Fibroblast of the aortic adventitia (primary cell): Measurements from ENCODE around the gene ZBTB32. TPM values are rescaled to one million over a fixed set of nuclear protein-coding genes. Genes with fewer than 3 reads are reported as not detected.

Experiments used
- DNase-seq: peaks from one replicate; pipeline ENCODE4 v3.0.0-alpha.2; 2010; ENCODE audit warnings: low read depth
- H3K4me3 ChIP-seq: 2 replicates; pipeline ENCODE4 v1.5.1; 2011; ENCODE audit warnings: low read depth, mild to moderate bottlenecking, control low read depth, low read length, moderate library complexity
- total RNA-seq: library from RNA; depleted of rRNA; stranded (reverse); fragments of >200 nt; gene quantifications from 2 replicates; pipeline ENCODE4 v1.2.3, GENCODE V29; 2012; ENCODE audit warnings: low replicate concordance
- TF ChIP-seq, protein P1 (sequence below): IDR thresholded peaks from 2 replicates; pipeline ENCODE4 v1.5.1; 2011; ENCODE audit warnings: mild to moderate bottlenecking, low read length, control low read depth, inconsistent platforms; ENCODE audit not compliant: insufficient read depth

The ZBTB32 gene
- total RNA-seq, 1 donor, result not detected

DNA sequence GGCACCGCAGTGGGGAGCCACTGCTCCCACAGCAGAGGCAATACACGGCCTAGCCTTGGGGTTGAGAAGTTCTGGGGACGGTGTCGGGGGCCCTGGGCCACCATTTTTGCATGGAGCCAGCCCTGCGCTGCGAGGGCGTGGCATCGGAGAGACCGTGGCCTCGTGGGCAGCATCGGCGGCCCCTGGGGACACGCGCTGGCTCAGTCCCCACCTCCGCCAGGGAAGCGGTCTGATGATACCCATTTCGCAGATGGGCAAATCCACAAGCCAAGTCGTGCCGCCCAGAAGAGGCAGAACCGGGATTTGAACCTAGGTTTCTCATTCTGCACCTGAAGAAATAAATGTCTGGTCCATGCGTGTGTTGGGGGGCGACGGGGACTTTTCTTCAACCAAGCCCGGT, 39.2 kb upstream of the ZBTB32 start:
- no peak for DNase-seq
- no peak overlapping the region for H3K4me3 ChIP-seq
- TF ChIP-seq, protein P1, sequence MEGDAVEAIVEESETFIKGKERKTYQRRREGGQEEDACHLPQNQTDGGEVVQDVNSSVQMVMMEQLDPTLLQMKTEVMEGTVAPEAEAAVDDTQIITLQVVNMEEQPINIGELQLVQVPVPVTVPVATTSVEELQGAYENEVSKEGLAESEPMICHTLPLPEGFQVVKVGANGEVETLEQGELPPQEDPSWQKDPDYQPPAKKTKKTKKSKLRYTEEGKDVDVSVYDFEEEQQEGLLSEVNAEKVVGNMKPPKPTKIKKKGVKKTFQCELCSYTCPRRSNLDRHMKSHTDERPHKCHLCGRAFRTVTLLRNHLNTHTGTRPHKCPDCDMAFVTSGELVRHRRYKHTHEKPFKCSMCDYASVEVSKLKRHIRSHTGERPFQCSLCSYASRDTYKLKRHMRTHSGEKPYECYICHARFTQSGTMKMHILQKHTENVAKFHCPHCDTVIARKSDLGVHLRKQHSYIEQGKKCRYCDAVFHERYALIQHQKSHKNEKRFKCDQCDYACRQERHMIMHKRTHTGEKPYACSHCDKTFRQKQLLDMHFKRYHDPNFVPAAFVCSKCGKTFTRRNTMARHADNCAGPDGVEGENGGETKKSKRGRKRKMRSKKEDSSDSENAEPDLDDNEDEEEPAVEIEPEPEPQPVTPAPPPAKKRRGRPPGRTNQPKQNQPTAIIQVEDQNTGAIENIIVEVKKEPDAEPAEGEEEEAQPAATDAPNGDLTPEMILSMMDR, result no peak

DNA sequence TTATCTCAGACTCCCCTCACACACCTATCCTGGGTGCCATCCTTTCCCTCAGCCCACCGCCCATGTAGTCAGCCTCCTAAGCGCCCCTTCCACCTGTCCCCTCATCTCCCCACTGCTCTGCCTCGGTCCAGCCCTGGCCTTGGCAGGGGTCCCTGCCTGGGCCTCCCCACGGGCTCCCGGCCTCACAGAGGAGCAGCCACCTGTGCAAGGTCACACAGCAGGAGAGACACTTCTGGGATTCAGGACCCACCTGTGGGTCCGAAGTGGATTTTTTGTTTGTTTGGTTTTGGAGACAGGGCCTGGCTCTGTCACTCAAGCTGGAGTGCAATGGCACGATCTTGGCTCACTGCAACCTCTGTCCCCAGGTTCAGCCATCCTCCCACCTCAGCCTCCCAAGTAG, 38.8 kb upstream of the ZBTB32 start:
- no peak for DNase-seq
- TF ChIP-seq, protein P1, result no peak
- no peak overlapping the region for H3K4me3 ChIP-seq

DNA sequence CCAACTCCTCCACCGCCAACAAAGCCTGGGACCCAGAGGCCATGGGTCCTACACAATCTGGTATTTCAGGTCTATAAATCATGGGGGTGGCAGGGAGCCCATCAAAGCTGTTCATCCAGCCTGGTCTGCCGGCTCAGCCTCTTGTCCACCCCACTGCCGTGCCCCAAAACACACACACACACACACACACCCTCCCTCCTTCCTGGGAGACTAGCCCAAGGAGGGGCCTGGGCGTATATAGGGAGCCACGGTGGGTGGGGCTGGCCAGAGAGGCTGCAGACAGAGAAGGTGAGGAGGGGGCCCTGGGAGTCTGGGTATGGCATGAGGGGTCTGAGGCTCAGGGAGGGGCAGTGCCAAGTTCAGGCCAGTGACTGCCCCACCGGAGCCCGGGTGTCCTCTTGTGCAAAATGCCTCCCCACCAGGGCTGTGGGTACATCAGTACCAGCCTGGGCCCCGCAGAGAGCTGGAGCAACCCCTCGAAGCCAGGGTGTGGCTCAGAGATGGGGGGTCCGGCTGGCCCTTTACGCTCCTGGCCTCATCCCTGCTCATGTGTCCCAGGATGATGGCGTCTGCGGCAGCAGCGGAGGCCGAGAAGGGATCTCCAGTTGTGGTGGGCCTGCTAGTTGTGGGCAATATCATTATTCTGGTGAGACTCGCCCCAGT, 38.0 kb upstream of the ZBTB32 start, which contains the start of gene UPK1A:
Gene UPK1A, plus strand, starts transcription at position 267 of the 663 bp plus-strand sequence. Its CDS starts 296 bp downstream, at position 563.
- TF ChIP-seq, protein P1, result no peak
- no peak within 1 kb of the TSS for H3K4me3 ChIP-seq
- no peak for DNase-seq

DNA sequence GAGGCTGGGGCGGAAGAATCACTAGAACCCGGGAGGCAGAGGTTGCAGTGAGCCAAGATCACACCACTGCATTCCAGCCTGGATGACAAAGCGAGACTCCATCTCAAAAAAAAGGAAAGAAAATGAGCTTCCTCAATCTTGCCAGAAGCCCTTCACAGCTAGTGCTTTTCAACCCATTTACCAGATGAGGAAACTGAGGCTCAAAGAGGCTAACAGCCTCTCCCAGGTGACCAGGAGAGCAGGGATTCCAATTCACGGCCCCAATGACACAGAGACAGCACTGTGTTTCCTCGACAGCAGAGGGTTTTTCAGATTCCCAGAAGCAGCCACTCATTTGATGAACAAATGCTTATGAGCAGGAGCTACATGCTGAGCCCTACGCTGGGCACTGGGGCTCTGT, 34.8 kb upstream of the ZBTB32 start:
- no peak for DNase-seq

DNA sequence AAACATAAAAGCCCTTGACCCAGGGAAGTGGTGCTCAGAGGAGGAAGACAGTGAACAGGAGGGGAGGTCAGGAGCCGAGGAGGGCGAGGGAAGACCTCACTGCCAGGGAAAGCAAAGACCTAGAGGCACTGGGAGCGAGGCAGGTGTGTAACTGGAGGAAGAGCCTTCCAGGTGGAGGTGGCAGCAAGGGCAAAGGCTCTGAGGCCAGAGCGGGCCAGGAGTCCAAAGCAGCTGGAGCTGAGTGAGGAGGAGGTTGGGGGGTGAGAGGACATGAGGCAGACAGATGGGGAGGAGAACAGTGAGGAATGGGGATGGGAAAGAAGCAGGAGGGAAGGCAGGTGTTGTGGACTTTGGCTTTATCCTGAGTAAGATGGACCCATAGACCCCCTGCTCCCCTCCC, 34.4 kb upstream of the ZBTB32 start:
- no peak for DNase-seq
- no peak overlapping the region for H3K4me3 ChIP-seq
- TF ChIP-seq, protein P1, result no peak

More for the DNA sequence above, 34.8 kb upstream of the ZBTB32 start:
- no peak overlapping the region for H3K4me3 ChIP-seq
- TF ChIP-seq, protein P1, result no peak

DNA sequence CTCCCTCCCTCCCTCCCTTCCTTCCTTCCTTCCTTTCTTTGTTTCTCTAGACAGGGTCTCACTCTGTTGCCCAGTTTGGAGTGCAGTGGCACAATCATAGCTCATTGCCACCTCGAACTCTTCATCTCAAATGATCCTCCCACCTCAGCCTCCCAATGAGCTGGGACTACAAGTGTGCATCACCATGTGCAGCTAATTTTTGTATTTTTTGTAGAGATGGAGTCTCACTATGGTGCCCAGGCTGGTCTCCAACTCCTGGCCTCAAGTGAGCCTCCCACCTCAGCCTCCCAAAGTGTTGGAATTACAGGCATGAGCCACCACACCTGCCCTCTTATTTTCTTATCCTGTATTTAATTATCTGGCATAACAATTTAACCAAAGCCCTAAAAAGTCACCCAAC, 33.7 kb upstream of the ZBTB32 start:
- TF ChIP-seq, protein P1, result no peak
- DNase-seq, result no peak

DNA sequence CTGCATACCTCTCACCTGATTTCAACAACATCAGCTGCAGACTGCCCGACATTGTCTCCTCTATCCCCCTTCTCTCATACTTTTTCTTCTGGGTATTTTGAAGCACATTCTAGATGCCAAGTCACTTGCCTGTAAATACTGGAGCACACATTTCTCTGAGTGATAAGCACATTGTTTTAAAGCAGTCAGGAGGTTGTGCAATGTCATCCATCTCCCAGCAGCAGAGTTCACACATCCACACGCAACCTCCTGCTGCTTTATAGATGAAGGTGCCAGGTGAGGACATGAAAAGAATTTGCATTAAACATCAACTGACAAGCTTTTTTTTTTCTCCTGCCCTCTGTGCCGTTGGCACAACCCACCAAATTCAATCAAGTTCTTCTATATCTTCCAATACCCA, 32.5 kb upstream of the ZBTB32 start:
- TF ChIP-seq, protein P1, result no peak
- no peak overlapping the region for H3K4me3 ChIP-seq
- DNase-seq, result peak; percentile 47

More for the DNA sequence above, 33.7 kb upstream of the ZBTB32 start:
- no peak overlapping the region for H3K4me3 ChIP-seq
